SU-DHL-6 (cell line): ENCODE results near the gene RPL41.

Experiments used
- H2AFZ ChIP-seq: fragments of 200-600 bp; sonication (generic); 2 replicates; pipeline ENCODE4 v1.6.1; 2014; ENCODE audit warnings: low read depth, mild to moderate bottlenecking, moderate library complexity, mixed read lengths, antibody characterized with exemption, low read length; ENCODE audit not compliant: severe bottlenecking
- H3F3A ChIP-seq: fragments of 200-600 bp; shearing (Covaris generic); 2 replicates; pipeline ENCODE4 v1.6.0; 2016; ENCODE audit warnings: antibody characterized with exemption, mild to moderate bottlenecking; ENCODE audit not compliant: insufficient read depth
- H3K27ac ChIP-seq: fragments of 200-600 bp; sonication (generic); 2 replicates; pipeline ENCODE4 v1.5.1; 2016; ENCODE audit warnings: low read depth, mild to moderate bottlenecking, low read length, moderate library complexity, mixed read lengths
- H3K27me3 ChIP-seq: fragments of 200-600 bp; sonication (generic), shearing (Covaris generic); 2 replicates; pipeline ENCODE4 v1.6.0; 2014; ENCODE audit warnings: mild to moderate bottlenecking, low read length
- H3K36me3 ChIP-seq: fragments of 200-600 bp; sonication (generic); 2 replicates; pipeline ENCODE4 v1.6.1; 2014; ENCODE audit warnings: mild to moderate bottlenecking, low read length, mixed read lengths
- H3K4me2 ChIP-seq: fragments of 300-600, 200-600 bp; shearing (Covaris generic), sonication (generic); 2 replicates; pipeline ENCODE4 v1.6.0; 2014; ENCODE audit warnings: low read length, low read depth, mild to moderate bottlenecking; ENCODE audit not compliant: poor library complexity, severe bottlenecking
- H3K4me3 ChIP-seq: fragments of 200-600 bp; sonication (generic); 2 replicates; pipeline ENCODE4 v1.5.1; 2014; ENCODE audit warnings: antibody characterized with exemption, low read length, mild to moderate bottlenecking, mixed read lengths; ENCODE audit not compliant: insufficient read depth, poor library complexity, severe bottlenecking
- H3K79me2 ChIP-seq: fragments of 200-600 bp; sonication (generic); 2 replicates; pipeline ENCODE4 v1.6.1; 2014; ENCODE audit warnings: mild to moderate bottlenecking, low read length, moderate library complexity; ENCODE audit not compliant: insufficient read depth
- H3K9ac ChIP-seq: fragments of 200-600 bp; sonication (generic); 2 replicates; pipeline ENCODE4 v1.7.0; 2014; ENCODE audit warnings: mild to moderate bottlenecking, low read length
- H3K9me2 ChIP-seq: fragments of 200-600 bp; sonication (generic); replicated peaks from 2 replicates; pipeline ENCODE4 v1.6.1; 2014; ENCODE audit warnings: low read length; ENCODE audit not compliant: insufficient read depth
- H3K9me3 ChIP-seq: fragments of 200-600 bp; sonication (generic); 2 replicates; pipeline ENCODE4 v1.6.1; 2014; ENCODE audit warnings: low read length, mixed read lengths; ENCODE audit not compliant: insufficient read depth
- H4K20me1 ChIP-seq: fragments of 200-600 bp; sonication (generic); 2 replicates; pipeline ENCODE4 v1.6.1; 2014; ENCODE audit warnings: low read depth, mild to moderate bottlenecking, antibody characterized with exemption, low read length, moderate library complexity, mixed read lengths
- CTCF ChIP-seq: fragments of 200-600 bp; sonication (generic); IDR thresholded peaks from one replicate; pipeline ENCODE4 v1.5.1; 2017; ENCODE audit warnings: antibody characterized with exemption, mild to moderate bottlenecking, low read length, moderate library complexity; ENCODE audit not compliant: insufficient read depth, poor library complexity, severe bottlenecking
- EZH2phosphoT487 ChIP-seq: fragments of 200-600 bp; sonication (generic), shearing (Covaris generic); conservative IDR thresholded peaks from 2 replicates; pipeline ENCODE4 v1.6.1; 2018; ENCODE audit warnings: mild to moderate bottlenecking, antibody characterized with exemption, low read length, moderate library complexity, mixed read lengths

Gene RPL41

DNA sequence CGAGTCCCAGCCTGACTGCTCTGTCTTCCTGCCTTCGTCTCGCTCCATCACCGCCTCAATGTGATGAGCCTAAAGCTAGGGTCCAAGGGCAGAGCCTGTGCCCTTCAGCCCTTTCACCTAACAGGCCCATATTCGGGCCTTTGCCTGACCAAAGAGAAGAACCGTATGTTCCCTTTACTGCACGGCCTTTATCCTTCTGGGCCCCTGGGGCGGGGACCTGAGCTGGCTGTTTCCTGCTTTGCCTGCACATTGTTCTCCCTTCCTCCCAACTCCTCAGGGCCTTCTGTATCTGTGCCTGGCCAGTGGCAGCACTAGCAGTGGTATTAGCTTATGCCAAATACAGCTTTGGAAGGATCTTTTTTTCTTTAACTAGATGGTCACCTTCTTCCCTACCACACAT, 27.4 kb downstream of the RPL41 start:
- Histone ChIP-seq H3K36me3 (peaks cover 3% of the 10 kb centered on the region; the same call in 1 of the 2 replicates), H3K4me2 (no peak overlapping the region), H3K27me3 (no peaks in the 10 kb centered on the region), H3K9ac (no peak overlapping the region), H3K4me3 (no peak overlapping the region), H3K27ac (no peak overlapping the region), H2AFZ (no peak overlapping the region), H3K9me2 (no peaks in the 10 kb centered on the region), H4K20me1 (no peaks in the 10 kb centered on the region), H3F3A (0 out of 2 replicates have a peak, but pooled peaks cover 7% of the 10 kb centered on the region), H3K9me3 (no peaks in the 10 kb centered on the region), H3K79me2 (no peaks in the 10 kb centered on the region)
- TF ChIP-seq CTCF (no peak), EZH2phosphoT487 (no peak)

DNA sequence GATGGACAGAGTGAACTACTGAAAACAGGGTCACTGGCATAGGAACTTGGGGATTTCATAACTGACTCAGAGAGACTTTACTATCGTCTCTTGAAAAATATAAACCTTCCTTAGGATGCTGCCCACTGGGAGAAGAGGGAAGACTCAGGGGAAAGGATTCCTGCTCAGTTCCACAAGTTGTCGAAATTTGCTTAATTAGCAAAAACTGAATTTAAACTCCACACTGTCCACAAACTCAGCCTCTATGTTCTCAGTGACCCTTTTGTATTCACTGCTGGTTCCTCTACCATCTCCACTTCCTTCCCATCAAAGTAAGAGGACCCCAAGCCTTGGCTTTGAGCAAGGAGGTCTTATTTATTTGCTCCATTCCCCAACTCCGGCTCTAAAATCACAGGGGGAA, 28.8 kb downstream of the RPL41 start:
- Histone ChIP-seq H3F3A (0 out of 2 replicates have a peak, but pooled peaks cover 7% of the 10 kb centered on the region), H3K4me2 (no peak overlapping the region), H3K9me2 (no peaks in the 10 kb centered on the region), H3K27me3 (no peaks in the 10 kb centered on the region), H3K27ac (no peak overlapping the region), H3K9ac (no peak overlapping the region), H4K20me1 (no peaks in the 10 kb centered on the region), H3K79me2 (no peaks in the 10 kb centered on the region), H3K4me3 (no peak overlapping the region), H3K9me3 (no peaks in the 10 kb centered on the region), H2AFZ (no peak overlapping the region), H3K36me3 (peaks cover 3% of the 10 kb centered on the region; the same call in 1 of the 2 replicates)
- TF ChIP-seq EZH2phosphoT487 (no peak), CTCF (no peak)

GRCh38 chr12:56146492-56147460, 30.3 kb downstream of the RPL41 start:
- no peak for TF ChIP-seq EZH2phosphoT487
- no peak for TF ChIP-seq CTCF
- Histone ChIP-seq H4K20me1 (no peaks in the 10 kb centered on the region), H3K9me3 (no peaks in the 10 kb centered on the region), H3K9me2 (no peaks in the 10 kb centered on the region), H3K27me3 (no peaks in the 10 kb centered on the region), H2AFZ (no peak overlapping the region), H3K36me3 (no peaks in the 10 kb centered on the region), H3K79me2 (no peaks in the 10 kb centered on the region), H3K9ac (no peak overlapping the region), H3F3A (peaks cover 13% of the 10 kb centered on the region; the same call in 1 of the 2 replicates), H3K4me3 (no peak overlapping the region), H3K27ac (no peak overlapping the region), H3K4me2 (no peak overlapping the region)
